HG02759 (cell line): Measurements from ENCODE around the gene CCR6.

Experiments used
- ATAC-seq: cut with Tn5 transposase; IDR thresholded peaks from one replicate; pipeline ENCODE4 v1.9.1; 2021; ENCODE audit warnings: mild to moderate bottlenecking, moderate library complexity; ENCODE audit not compliant: unreplicated experiment

Gene CCR6

DNA sequence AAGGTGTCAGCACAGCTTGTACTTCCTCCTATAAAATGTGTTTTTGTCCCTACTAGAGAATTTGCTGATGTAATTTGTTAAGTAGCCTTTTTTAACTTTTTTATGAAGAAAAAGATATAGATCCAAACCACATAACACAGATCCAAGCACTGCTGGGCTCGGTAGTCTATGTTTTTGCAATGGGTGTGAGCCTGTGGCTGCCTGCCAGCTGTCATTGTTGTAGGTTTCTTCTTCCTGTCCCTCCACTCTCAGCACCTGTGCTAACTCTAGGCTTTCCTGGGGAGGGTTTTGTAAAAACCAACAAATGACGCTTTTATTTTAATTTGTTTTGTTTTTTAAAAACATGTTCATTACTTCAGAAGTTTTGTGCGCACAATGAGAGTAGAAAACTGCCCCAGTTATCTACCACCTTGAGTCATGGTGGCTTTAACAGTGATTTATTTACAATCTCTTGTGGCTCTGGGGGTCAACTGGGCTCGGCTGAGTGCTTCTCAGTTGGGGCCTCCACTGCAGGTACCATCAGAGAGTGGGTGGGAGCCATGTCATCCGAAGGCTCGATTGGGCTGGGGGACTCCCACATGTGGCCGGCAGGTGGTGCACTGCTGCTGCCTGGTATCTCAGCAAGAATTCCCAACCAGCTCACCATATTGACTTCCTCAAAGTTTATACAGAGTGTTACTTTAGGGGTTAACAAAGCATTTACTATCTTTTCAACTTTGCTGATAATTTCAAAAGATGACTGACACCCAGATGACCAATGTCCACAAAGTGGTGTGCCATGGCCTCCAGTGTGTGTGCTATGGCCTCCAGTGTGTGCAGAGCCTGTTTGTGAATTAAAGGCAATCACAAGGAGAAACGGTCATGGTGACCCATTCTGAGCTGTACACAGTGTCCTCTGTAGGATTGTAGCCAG, 3.0 kb upstream of the CCR6 start:
- no peak for ATAC-seq

DNA sequence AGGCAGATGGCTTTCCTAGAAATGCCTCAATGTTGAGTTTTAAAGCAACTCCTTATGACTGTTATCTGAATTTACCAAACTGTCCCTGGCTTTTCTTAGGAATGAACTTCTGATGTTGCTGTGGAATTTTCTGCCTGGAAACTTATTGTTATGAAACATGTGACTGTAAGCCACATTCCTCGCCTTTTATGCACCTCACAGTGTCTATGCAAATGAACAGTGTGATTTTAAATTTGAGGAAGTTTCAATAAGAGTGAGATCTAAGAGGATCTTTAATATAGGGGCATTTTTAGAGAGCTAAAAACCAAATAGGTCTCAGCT, 2.4 kb upstream of the CCR6 start:
- ATAC-seq: no peak

DNA sequence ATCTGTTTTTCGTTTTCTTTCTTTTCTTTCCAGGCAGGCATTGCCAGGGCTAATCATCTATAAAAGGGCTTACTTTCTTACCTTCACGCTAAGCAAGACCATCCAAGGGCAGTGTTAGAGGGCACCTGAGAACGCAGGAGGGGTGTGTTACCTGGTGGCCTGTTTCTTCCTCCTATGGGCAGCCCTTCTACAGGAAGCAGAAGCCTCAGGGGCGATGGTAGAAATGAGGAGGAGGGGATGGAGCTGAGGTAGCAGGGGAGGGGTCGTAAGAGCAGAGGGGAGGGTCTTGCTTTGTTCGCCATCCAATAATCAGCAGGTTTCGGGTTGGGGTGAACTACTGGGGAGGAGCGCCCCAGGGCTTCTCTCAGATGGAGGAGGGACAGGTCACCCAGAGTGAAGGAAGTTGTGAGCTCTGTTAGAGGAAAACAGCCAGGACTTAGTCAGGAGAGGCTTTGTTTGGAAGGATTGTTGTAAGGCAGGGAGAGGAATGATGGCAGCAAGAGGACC, 1.5 kb upstream of the CCR6 start:
- no peak for ATAC-seq

DNA sequence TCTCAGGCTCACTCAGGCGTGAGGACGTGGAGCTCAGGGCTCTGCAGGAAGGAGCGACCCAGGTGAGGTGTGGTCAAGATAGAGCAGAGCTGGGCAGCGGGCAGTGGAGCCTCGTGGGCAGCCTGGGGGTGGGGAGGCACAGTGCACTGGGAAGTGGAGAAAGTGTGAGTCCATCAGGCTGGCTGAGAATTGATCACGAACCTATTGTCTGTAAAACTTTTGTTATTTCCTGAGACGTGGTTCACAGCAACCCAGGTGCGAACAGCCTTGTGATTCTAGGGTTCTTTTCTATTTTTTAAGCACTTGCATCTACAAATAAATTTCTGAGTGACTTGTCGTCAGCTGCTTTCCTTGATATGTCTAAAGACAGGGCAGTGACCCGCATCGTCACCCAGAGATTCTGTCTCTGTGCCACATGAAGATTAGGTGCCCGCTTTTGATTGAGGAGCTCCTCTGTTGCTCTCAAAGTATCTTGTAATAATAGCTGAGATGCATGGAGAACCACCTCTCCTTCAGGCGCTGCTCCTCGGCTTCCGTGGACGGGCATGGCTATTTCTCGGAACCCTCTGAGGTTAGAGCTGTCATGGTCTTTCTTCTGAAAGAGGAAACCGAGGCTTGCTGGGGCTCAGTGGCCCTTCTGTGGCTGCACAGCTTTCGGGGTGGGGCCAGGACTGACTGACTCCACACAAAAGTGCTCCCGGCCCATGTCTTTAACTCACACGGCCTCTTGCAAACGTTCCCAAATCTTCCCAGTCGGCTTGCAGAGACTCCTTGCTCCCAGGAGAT, 662 bp upstream of the CCR6 start:
- ATAC-seq: peak; percentile 40

DNA sequence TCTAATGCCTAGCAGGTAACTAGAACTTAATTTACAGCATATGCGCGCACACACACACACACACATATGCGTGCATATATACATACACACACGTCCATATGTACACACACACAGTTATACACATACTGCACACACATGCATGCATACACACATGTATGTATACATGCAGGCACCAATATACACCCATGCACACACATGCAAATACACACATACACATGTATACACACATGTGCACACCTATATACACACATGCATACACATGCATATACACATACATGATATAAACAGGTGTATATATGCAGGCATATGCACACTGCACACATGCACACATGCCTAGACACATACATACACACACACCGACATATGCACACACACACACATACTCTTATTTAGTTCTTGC, 1.9 kb downstream of the CCR6 start:
- ATAC-seq: no peak

DNA sequence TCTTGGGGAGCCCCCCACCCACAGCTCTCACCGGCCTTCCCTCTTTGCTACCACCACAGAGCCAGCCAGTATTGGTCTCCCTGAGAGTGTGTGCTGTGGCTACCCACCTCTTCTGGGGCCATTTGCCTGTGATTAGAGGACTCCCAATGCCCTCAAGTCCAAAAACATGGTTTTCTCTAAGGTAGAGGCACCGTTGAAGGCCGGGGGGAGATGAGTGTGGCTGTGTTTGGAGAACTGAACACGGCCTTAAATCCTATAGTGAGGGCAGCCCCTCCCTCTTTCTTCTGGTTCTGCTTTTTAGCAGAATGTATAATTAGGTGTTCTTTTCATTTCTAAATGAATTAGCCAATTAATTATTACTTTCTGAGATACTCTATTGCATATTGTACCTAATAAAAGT, 2.5 kb downstream of the CCR6 start:
- ATAC-seq: no peak

DNA sequence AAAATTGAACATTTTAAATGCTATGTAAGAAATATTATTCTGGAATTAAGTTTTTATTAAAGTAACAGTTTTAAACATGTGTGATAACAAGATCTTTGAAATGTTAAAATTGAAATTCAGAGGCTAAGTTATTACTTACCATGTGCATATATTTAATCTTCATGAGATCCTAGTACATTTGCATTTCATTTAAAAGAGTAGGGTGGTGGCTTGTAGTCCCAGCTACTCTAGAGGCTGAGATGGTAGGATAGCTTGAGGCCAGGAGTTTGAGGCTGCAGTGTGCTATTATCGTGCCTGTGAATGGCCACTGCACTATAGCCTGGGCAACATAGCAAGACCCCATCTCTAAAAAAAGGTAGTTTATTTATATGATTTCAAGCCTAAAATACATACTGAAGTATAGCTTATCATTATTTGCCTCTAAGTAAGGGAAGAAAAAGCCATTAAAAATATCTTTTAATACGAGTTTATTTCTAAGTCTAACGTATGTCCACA, 3.0 kb downstream of the CCR6 start:
- ATAC-seq: no peak

DNA sequence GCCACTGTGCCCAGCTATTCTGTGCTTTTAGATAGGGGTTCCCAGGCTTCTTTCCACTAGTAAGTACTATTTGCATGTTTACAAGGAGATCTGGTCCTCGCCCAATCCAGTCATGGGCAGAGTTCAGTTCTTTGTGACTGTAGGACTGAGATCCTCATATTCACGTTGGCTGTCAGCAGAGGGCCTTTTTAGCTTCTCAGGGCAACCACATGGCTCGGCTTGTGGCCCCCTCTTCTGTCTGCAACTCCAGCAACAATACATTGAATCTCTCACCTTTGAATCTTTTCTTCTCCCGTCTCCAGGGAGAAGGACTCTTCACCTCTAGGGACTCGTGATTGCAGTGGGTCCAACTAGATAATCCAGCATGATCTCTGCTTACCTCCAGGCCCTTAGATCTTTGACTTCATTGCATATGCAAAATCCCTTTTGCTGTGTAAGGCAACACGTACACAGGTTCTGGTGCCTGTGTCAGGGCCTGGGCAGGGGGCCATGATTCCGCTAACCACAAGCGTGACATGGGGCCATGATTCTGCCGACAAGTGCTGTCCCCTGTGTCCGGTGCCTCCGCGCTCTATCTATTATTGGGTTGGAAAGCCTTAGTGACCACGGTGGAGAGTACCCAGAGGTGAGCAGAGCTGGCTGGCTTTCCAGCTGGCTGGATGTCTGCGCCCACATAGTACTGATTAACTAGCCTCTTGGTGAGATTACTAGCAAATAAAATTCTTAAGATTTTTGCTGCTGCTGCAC, 5.1 kb downstream of the CCR6 start:
- ATAC-seq: peak; percentile 45

DNA sequence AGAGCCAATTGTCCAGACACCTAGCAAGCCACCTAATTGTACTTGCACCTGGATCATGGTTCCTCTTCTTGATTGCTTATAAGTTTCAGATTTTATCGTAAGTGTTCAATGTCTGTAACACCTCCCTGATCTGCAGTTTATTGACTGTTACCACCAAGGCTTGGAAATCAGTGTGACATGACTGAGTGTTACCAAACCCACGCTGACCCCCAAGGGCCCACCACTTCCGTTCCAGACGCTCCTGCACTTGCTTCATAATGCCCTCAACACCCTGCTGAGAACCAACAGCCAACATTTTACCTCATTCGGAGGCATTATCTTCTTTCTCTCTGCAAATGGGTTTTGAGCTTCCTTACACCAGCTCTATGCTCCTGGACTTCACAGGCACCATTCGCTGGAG, 6.3 kb downstream of the CCR6 start:
- no peak for ATAC-seq

DNA sequence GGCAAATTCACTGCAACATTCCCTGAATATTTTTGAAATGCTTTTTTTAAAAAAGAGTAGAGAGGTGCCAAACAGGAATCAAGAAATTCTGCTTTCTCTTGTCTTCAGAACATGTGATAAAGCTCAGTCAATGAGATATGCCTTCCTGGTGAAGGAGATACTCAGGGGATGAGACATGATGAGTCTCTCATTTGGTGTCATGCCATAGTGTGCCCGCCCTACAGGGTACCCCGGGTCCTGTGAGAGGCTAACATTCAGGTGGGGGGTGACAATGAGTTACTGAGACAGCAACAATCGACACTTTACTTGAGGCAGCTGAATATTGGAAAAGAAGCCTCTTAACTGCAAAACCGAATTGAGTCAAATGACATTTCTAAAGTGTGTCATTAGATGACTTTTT, 6.7 kb downstream of the CCR6 start:
- no peak for ATAC-seq

DNA sequence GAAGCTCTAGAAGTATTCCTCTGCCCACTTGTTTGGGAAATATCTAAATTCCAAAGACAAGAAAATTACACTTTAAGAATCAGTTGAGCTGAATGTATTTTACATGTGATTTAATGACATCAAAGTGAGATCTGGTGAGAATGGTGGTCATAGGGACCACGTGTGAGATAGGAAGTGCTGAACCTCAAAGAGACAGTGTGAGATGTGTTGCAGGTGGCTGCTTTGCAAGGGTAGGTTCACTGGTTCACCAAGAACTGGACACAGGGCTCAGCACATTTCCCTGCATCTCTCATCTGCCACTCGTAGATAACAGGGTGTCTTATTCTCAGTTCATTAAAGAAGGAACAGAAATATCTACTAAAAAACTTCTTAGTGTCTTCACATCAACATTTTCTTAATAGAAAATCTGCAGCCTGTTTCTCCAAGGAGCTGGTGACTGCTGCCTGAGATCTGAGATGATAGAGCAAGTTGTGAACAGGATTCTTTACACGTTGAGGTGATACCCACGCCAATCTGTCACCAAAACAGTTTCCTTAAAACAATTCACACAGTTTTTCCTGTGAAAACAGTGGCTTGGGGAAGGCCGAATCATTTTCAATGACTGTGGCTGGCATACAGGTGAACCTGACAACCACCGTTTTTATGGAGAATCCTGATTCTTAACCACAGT, 7.2 kb downstream of the CCR6 start:
- peak; percentile 44 for ATAC-seq

DNA sequence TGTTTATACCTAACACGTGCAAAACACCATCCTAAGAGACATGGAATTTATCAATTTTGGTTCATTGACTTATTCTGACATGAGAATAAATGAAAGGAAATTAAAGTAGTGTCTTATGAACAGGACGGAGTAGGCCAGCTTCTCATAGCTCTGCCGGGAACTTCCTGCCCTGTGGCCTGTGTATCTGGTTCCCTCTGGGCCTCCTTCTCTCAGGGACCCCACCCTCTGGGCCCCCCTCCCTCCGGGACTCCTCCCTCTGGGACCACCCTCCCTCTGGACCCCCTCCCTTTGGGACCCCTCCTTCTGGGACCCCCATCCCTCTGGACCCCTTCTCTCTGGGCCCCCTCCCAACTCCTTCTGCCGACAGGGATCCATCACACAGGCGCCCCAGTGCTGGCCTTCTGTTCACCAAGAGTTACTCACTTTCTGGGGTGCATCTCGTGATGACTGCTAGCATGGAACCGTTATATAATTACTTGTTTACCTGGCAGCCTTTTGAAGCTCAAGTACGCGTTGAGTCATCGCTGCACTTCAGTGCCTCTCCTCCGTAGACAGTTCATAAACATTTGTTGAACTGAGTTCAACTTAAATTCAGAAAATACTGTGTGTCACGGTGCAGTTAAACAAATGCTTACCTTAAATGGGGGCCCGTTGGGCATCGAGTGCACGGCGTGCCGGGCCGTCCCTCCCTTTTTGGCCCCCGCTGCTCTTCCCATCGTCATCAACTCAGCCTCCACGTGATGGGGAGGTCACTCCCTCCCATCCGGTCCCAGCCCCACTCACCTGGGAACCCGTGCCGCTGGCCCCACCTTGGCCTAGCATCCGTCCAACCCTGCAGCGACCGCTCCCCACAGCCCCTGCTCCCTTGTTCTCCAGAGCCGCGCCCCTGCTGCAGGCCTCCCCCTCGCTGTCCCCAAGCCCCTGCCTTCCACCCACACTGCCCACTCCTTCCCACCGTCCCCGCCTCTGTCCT, 8.1 kb downstream of the CCR6 start:
- ATAC-seq: peak; percentile 34

DNA sequence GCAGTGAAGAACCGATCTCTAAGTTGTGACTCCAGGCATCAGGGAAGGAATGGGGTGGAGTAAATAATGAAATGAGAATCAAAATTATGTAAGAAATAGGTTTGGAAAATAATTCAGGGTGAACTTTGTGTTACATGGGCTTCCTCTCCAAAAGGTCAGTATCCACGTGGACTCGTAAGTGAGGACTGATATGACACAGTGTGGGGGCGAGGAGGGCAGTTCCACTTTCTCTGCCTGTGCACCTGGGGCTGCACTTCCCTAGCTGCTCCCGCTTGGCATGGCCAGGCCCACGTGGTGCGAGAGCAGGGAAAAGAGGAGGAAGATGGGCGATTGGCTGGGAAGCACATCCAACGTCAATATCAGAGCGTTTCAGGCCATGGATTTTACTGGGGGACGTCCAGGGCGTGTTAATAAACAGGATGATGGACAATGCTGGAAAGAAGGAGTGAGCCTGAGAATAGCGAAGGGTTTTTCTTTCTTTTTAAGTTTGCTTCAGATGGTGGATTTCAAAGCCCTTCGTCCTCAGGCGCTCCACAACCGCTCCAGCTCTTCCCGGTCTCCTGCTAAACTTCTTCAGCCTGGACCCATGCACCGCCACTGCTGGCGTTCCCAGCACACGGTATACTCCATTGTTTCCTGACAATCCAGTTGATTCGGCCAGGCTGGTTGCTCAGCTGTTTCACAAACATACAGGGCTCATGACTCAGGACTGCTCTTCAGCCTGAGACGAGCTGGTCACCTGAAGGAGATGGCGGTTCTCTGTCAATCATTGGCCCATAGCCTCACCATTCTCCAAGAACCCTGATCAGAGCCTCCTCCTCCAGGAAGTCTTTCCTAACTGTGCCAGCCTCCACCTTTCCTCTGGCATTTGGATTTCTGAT, 11.8 kb downstream of the CCR6 start:
- ATAC-seq: no peak

DNA sequence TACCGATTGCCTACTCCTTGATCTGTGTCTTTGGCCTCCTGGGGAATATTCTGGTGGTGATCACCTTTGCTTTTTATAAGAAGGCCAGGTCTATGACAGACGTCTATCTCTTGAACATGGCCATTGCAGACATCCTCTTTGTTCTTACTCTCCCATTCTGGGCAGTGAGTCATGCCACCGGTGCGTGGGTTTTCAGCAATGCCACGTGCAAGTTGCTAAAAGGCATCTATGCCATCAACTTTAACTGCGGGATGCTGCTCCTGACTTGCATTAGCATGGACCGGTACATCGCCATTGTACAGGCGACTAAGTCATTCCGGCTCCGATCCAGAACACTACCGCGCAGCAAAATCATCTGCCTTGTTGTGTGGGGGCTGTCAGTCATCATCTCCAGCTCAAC, 13.5 kb downstream of the CCR6 start:
- ATAC-seq: no peak

DNA sequence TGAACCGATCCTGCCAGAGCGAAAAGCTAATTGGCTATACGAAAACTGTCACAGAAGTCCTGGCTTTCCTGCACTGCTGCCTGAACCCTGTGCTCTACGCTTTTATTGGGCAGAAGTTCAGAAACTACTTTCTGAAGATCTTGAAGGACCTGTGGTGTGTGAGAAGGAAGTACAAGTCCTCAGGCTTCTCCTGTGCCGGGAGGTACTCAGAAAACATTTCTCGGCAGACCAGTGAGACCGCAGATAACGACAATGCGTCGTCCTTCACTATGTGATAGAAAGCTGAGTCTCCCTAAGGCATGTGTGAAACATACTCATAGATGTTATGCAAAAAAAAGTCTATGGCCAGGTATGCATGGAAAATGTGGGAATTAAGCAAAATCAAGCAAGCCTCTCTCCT, 14.2 kb downstream of the CCR6 start:
- no peak for ATAC-seq

DNA sequence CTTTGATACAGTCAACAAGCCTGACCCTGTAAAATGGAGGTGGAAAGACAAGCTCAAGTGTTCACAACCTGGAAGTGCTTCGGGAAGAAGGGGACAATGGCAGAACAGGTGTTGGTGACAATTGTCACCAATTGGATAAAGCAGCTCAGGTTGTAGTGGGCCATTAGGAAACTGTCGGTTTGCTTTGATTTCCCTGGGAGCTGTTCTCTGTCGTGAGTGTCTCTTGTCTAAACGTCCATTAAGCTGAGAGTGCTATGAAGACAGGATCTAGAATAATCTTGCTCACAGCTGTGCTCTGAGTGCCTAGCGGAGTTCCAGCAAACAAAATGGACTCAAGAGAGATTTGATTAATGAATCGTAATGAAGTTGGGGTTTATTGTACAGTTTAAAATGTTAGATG, 15.0 kb downstream of the CCR6 start:
- no peak for ATAC-seq

DNA sequence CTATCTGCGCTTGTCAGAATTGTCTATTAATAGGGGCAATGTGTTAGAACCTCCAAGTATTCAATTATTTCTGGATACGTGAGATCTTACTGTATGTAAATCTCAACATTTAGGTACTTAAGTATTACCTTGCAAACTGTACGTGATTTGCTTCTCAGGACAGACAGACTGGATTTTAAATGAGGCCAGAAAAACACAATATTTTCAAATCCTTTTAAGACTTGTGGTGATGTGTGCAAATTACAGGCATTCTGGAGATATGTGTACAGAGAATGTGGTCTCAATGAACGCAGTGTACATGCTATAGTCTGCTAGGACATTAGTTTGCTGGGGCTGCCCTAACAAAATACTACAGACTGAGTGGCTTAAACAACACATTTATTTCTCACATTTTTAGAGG, 16.9 kb downstream of the CCR6 start:
- no peak for ATAC-seq

DNA sequence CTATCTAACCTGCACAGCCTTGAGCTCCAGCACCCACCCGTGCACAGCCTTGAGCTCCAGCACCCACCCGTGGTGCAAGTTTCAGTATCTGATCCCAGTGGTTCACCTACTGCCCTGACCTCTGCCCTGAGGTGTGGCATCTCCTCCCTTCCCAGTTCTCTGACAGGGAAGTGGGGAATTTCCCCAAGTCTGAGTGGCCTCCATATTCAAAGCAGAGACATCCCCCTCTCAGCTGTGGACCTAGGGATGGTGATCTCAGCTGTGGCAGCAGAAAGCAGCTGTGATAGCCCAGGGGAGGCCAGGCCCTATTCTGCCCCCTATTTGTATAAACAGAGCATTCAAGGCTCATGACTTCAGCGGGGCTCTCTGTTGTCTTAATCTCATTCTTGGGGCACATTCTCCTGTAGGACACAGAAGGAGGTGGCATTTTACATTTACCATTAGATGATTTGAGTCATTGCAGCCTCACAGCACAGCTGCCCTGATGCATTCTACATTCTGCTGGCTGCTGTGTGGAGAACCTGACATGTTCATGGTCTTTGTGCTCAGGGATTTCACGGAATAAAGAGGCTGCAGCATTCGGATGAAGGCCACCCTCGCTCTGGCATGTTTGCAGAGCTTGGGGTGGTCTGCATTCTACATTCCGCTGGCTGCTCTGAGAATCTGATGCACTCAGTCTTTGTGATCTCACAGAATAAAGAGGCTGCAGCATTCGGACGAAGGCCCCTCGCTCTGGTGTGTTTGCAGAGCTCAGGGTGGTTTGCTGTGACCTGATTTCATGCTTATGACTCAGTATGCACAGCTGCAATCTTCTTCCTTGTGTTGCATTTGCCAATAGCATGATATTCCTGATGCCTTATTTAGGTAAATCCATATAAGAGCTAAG, 17.9 kb downstream of the CCR6 start:
- peak; percentile 54 for ATAC-seq
